Peyer's patch (tissue), 4 donors: ENCODE measurements around the gene MRPL50.

ENCODE experiments used
- CTCF ChIP-seq, 6 experiments: fragments of 450-650 bp in 4 of 6; fragments of 200-600 bp in 2 of 6; sonication (generic) in 1 of 6; IDR thresholded peaks; one replicate each; pipeline ENCODE4 v1.5.1; 2017 to 2019; ENCODE audit warnings: antibody characterized with exemption in 6 of 6, mild to moderate bottlenecking in 3 of 6, moderate library complexity in 1 of 6
- POLR2A ChIP-seq, 2 donors: fragments of 450-650 bp; IDR thresholded peaks; one replicate each; pipeline ENCODE4 v1.5.1; 2017; ENCODE audit warnings: antibody characterized with exemption in 2 of 2, mild to moderate bottlenecking in 2 of 2, moderate library complexity in 2 of 2

DNA sequence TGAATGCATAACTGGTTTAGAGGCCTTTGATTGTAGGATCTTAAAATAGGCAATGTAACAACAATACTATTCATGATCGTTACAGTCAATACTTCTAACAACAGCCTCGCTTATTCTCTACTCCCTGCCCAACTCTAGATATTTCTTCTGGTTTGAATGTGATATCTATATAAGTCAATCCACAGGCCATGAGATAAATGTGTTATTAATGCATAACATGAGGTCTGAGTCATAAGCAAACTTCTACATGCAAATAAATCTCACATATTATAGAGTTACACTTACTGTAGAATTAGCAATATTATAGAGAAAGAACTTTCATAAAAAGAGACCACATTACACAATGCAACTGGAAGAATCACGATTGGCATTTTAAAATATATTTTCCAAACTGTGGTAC is 40.1 kb upstream of the MRPL50 start:
- no peak for TF ChIP-seq CTCF (IDR thresholded peaks at IDR 0.05)
- no peak for TF ChIP-seq POLR2A (IDR thresholded peaks at IDR 0.05)
